GM19324 (cell line): Measurements from ENCODE around the gene FAM89A.
"Not testable (repeated sequence)": the region's sequence is repeated elsewhere in the genome, so short reads cannot be mapped to it uniquely, and the experiment has no call there.

ENCODE experiments used
- ATAC-seq: cut with Tn5 transposase; IDR thresholded peaks from one replicate; pipeline ENCODE4 v1.9.1; 2021; ENCODE audit warnings: mild to moderate bottlenecking, moderate library complexity; ENCODE audit not compliant: unreplicated experiment, low FRiP score

Gene FAM89A

GRCh38 chr1:231058416-231059109 lies 18.5 kb upstream of the FAM89A start:
- no peak for ATAC-seq

- no peak for ATAC-seq
Observed at GRCh38 chr1:231057410-231057809, 17.4 kb upstream of the FAM89A start.

- ATAC-seq: no peak
Observed at GRCh38 chr1:231055271-231055670, 15.2 kb upstream of the FAM89A start.

- peak; percentile 75 for ATAC-seq
Observed at GRCh38 chr1:231053493-231054162, 13.6 kb upstream of the FAM89A start.

- no peak for ATAC-seq
Observed at GRCh38 chr1:231052777-231053176, 12.7 kb upstream of the FAM89A start.

GRCh38 chr1:231050932-231051331 lies 10.9 kb upstream of the FAM89A start:
- ATAC-seq: not testable (repeated sequence)

- no peak for ATAC-seq
Observed at GRCh38 chr1:231050395-231050794, 10.3 kb upstream of the FAM89A start.

- ATAC-seq: no peak
Observed at GRCh38 chr1:231049121-231049979, 9.3 kb upstream of the FAM89A start.

GRCh38 chr1:231048419-231048818 lies 8.4 kb upstream of the FAM89A start:
- ATAC-seq: not testable (repeated sequence)

- ATAC-seq: not testable (repeated sequence)
Observed at GRCh38 chr1:231047529-231047928, 7.5 kb upstream of the FAM89A start.

- no peak for ATAC-seq
Observed at GRCh38 chr1:231046730-231047395, 6.8 kb upstream of the FAM89A start.

- not testable (repeated sequence) for ATAC-seq
Observed at GRCh38 chr1:231045921-231046729, 6.1 kb upstream of the FAM89A start.

GRCh38 chr1:231045286-231045685 lies 5.2 kb upstream of the FAM89A start:
- ATAC-seq: no peak

- ATAC-seq: no peak
Observed at GRCh38 chr1:231044588-231044987, 4.5 kb upstream of the FAM89A start.

GRCh38 chr1:231041719-231042261 lies 1.7 kb upstream of the FAM89A start:
- ATAC-seq: no peak

GRCh38 chr1:231040800-231041718 lies 1.0 kb upstream of the FAM89A start:
- ATAC-seq: no peak

GRCh38 chr1:231039161-231040018 lies 664 bp downstream of the FAM89A start:
- ATAC-seq: no peak
